ENCODE results near the gene BBX.

GRCh38 chr3:107632576-107632975 lies 109.8 kb downstream of the BBX start:
- TF ChIP-seq POLR2AphosphoS5 (IDR thresholded peaks at IDR 0.05; ENCODE audit: low read depth, low read length): no peak
- TF ChIP-seq TAF1 (IDR thresholded peaks at IDR 0.05; ENCODE audit: low read depth, low read length): no peak
- no peak for TF ChIP-seq POLR2A (IDR thresholded peaks at IDR 0.05; ENCODE audit: low read depth, low read length)
- TF ChIP-seq SPI1 (IDR thresholded peaks at IDR 0.05; ENCODE audit: low read depth, low read length): no peak
